Type B pancreatic cell (in vitro differentiated cells): Measurements from ENCODE around the gene ZNF579. TPM values are rescaled to one million over a fixed set of nuclear protein-coding genes. Genes with fewer than 3 reads are reported as not detected.

Experiments
- DNase-seq: peaks from one replicate; pipeline ENCODE4 v3.0.0; 2021; ENCODE audit warnings: mixed read lengths; ENCODE audit not compliant: unreplicated experiment; ENCODE audit errors: extremely low spot score
- H3K27ac Mint-ChIP-seq: 2 replicates; pipeline ENCODE4 v1.8.0; 2021; ENCODE audit warnings: mild to moderate bottlenecking, mixed read lengths
- H3K27me3 Mint-ChIP-seq: 2 replicates; pipeline ENCODE4 v1.8.0; 2021; ENCODE audit warnings: mixed read lengths
- H3K36me3 Mint-ChIP-seq: 2 replicates; pipeline ENCODE4 v1.8.0; 2021; ENCODE audit warnings: mixed read lengths
- H3K4me1 Mint-ChIP-seq: one replicate; pipeline ENCODE4 v1.8.0; 2021; ENCODE audit warnings: mixed read lengths; ENCODE audit not compliant: unreplicated experiment
- H3K4me3 Mint-ChIP-seq: 2 replicates; pipeline ENCODE4 v1.8.0; 2021; ENCODE audit warnings: mild to moderate bottlenecking, mixed read lengths
- H3K9me3 Mint-ChIP-seq: 2 replicates; pipeline ENCODE4 v1.8.0; 2021; ENCODE audit warnings: mixed read lengths
- CTCF ChIP-seq: fragments of 200-600 bp; sonication (generic); conservative IDR thresholded peaks from 2 replicates; pipeline ENCODE4 v1.5.0; 2021; ENCODE audit warnings: antibody characterized with exemption, mild to moderate bottlenecking
- total RNA-seq: library from RNA; stranded (reverse); gene quantifications from 2 replicates; pipeline ENCODE4 v1.2.1, GENCODE V29; 2021; ENCODE audit warnings: low replicate concordance

Gene ZNF579
- total RNA-seq, 1 donor from 2014 or later = 23.9 TPM

GRCh38 chr19:55596304-55596703 is 15.7 kb upstream of the ZNF579 start:
- Mint-ChIP-seq H3K4me1 (peaks cover 17% of the 10 kb centered on the region), H3K27ac (no peak overlapping the region), H3K27me3 (no peaks in the 10 kb centered on the region), H3K36me3 (peaks cover 35% of the 10 kb centered on the region), H3K4me3 (no peak overlapping the region), H3K9me3 (no peaks in the 10 kb centered on the region)
- TF ChIP-seq CTCF = no peak
- no peak for DNase-seq

DNA sequence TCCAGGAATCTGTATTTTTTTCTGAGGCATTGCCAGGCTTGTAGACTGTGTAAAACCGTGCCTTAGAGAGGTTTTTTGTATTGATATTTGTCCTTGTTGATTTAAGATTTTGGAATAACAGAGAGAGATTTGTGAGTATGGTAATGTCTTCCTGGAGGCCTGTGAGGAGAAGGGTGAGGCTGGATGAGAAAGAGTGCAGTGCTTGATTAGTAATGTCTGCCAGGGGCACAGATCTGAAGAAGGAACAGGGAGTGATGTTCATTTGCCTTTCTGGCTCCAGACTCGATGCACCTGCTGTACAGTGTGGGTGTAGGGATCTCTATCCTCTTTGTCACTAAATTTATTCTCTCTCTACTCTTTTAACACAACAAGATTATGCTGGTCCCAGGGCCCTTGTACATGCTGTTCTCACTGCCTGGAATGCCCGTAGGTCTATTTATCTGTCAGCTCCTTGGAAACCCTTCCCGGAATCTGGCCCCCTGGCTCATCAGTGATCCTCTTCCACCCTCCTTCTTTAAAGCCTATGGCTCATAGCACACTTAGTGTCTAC is 14.4 kb upstream of the ZNF579 start:
- Mint-ChIP-seq H3K27ac (peak overlapping the region; percentile 7), H3K27me3 (no peaks in the 10 kb centered on the region), H3K4me3 (no peak overlapping the region), H3K4me1 (peaks cover 15% of the 10 kb centered on the region), H3K36me3 (peaks cover 35% of the 10 kb centered on the region), H3K9me3 (no peaks in the 10 kb centered on the region)
- DNase-seq = no peak
- TF ChIP-seq CTCF = no peak

DNA sequence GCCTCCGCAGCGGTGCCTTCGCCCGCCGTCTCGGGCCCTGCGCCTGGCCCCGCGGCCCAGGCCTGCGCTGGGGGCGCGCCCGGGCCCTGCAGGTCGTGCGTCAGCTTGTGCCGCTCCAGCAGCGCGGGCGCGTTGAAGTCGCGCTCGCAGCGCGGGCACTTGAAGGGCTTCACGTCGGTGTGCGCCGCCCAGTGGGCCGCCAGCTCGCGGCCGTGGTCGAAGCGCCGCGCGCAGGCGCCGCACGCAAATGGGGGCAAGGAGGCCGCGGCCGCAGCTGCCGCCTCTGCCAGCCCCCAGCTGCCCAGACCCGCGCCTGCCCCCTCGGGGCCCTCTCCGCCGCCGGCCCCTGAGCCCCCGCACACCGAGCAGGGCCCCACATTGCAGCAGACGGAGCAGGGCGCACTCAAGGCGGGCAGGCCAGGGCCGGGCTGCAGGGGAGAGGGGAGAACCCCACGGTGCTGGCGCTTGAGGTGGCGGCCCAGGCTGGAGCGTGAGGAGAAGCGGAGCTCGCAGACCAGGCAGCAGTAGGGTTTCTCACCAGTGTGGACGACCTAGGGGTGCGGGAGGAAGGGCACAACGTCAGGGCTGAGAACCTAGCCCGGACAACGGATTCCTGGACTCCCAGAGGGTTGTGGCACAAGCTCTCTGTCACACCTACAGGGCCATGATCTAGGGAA is 12.6 kb upstream of the ZNF579 start:
- no peak overlapping the region for H3K27ac Mint-ChIP-seq
- H3K4me3 Mint-ChIP-seq = no peak overlapping the region
- H3K36me3 Mint-ChIP-seq = peaks cover 29% of the 10 kb centered on the region
- DNase-seq = no peak
- TF ChIP-seq CTCF = no peak
- H3K27me3 Mint-ChIP-seq = no peaks in the 10 kb centered on the region
- peaks cover 14% of the 10 kb centered on the region for H3K4me1 Mint-ChIP-seq
- H3K9me3 Mint-ChIP-seq = no peaks in the 10 kb centered on the region

- no peak overlapping the region for H3K4me3 Mint-ChIP-seq
- no peaks in the 10 kb centered on the region for H3K27me3 Mint-ChIP-seq
- no peak overlapping the region for H3K27ac Mint-ChIP-seq
- H3K36me3 Mint-ChIP-seq = peaks cover 29% of the 10 kb centered on the region
- TF ChIP-seq CTCF = no peak
- no peak for DNase-seq
- H3K9me3 Mint-ChIP-seq = no peaks in the 10 kb centered on the region
- H3K4me1 Mint-ChIP-seq = peaks cover 14% of the 10 kb centered on the region
Observed at GRCh38 chr19:55592391-55593090, 11.9 kb upstream of the ZNF579 start.

GRCh38 chr19:55591555-55591954 is 10.9 kb upstream of the ZNF579 start:
- no peaks in the 10 kb centered on the region for H3K9me3 Mint-ChIP-seq
- H3K36me3 Mint-ChIP-seq = peaks cover 23% of the 10 kb centered on the region
- no peak overlapping the region for H3K4me3 Mint-ChIP-seq
- H3K27ac Mint-ChIP-seq = no peak overlapping the region
- H3K4me1 Mint-ChIP-seq = peaks cover 20% of the 10 kb centered on the region
- DNase-seq = no peak
- TF ChIP-seq CTCF = no peak
- H3K27me3 Mint-ChIP-seq = no peaks in the 10 kb centered on the region
